ENCODE data around the gene RTF2. TPM values are rescaled to one million over a fixed set of nuclear protein-coding genes. Genes with fewer than 3 reads are reported as not detected.

RTF2 gene
- total RNA-seq, 1 experiment from 2014 or later = 99.1 TPM

GRCh38 chr20:56451056-56451765 lies 17.2 kb upstream of the RTF2 start:
- intact Hi-C loops (cut with micrococcal nuclease; ENCODE audit: unreplicated experiment) = no loop called here
- no peak for DNase-seq (ENCODE audit: low spot score)
- no peaks in the 10 kb centered on the region for H3K9me3 ChIP-seq (ENCODE audit: low read depth, low read length, poor library complexity, severe bottlenecking)
- H3K4me3 ChIP-seq (ENCODE audit: low read depth, low read length, poor library complexity, severe bottlenecking) = no peak overlapping the region
- ChIA-PET POLR2A (ENCODE audit: low non-redundant PET) (no interaction called here), CTCF (no interaction called here)
- no peaks in the 10 kb centered on the region for H3K36me3 ChIP-seq (ENCODE audit: insufficient read depth, low read length, poor library complexity, severe bottlenecking)
- H3K27me3 ChIP-seq (replicated peaks; ENCODE audit: insufficient read depth, low read depth, low read length, poor library complexity) = no peaks in the 10 kb centered on the region
- no peak overlapping the region for H3K27ac ChIP-seq (ENCODE audit: low read depth, low read length, poor library complexity, severe bottlenecking)
- TF ChIP-seq EZH2 (IDR thresholded peaks at IDR 0.05; ENCODE audit: borderline replicate concordance, low read depth, low read length, poor library complexity, severe bottlenecking) = no peak
- TF ChIP-seq, protein P1, sequence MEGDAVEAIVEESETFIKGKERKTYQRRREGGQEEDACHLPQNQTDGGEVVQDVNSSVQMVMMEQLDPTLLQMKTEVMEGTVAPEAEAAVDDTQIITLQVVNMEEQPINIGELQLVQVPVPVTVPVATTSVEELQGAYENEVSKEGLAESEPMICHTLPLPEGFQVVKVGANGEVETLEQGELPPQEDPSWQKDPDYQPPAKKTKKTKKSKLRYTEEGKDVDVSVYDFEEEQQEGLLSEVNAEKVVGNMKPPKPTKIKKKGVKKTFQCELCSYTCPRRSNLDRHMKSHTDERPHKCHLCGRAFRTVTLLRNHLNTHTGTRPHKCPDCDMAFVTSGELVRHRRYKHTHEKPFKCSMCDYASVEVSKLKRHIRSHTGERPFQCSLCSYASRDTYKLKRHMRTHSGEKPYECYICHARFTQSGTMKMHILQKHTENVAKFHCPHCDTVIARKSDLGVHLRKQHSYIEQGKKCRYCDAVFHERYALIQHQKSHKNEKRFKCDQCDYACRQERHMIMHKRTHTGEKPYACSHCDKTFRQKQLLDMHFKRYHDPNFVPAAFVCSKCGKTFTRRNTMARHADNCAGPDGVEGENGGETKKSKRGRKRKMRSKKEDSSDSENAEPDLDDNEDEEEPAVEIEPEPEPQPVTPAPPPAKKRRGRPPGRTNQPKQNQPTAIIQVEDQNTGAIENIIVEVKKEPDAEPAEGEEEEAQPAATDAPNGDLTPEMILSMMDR (conservative IDR thresholded peaks at IDR 0.05; ENCODE audit: low read depth, low read length) = no peak
- H3K4me1 ChIP-seq (ENCODE audit: insufficient read depth, low read length, poor library complexity, severe bottlenecking) = no peaks in the 10 kb centered on the region
- no TSS peak for BruUV-seq (replicated peaks)

DNA sequence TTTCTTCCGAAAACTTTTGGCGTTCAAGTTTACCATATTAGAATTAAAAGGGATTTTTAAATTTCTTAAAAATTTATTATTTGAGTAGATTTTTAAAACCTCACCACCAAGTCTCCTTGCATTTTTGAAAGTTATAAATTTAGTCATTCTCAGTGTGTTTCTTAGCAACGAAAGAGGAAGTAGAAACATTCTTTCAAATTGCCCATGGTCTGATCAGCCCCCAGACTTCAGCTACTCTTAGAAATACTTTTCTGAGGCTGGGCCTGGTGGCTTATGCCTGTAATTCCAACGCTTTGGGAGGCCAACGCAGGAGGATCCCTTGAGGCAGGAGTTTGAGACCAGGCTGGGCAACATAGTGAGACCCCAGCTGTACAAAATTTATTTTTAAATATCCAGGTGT lies 15.1 kb upstream of the RTF2 start:
- Histone ChIP-seq H3K27ac (ENCODE audit: low read depth, low read length, poor library complexity, severe bottlenecking) (no peak overlapping the region), H3K4me3 (ENCODE audit: low read depth, low read length, poor library complexity, severe bottlenecking) (no peak overlapping the region), H3K4me1 (ENCODE audit: insufficient read depth, low read length, poor library complexity, severe bottlenecking) (no peaks in the 10 kb centered on the region), H3K9me3 (ENCODE audit: low read depth, low read length, poor library complexity, severe bottlenecking) (no peaks in the 10 kb centered on the region), H3K27me3 (replicated peaks; ENCODE audit: insufficient read depth, low read depth, low read length, poor library complexity) (no peaks in the 10 kb centered on the region), H3K36me3 (ENCODE audit: insufficient read depth, low read length, poor library complexity, severe bottlenecking) (no peaks in the 10 kb centered on the region)
- intact Hi-C loops (cut with micrococcal nuclease; ENCODE audit: unreplicated experiment) = no loop called here
- BruUV-seq (replicated peaks) = no TSS peak
- DNase-seq (ENCODE audit: low spot score) = no peak
- ChIA-PET CTCF (no interaction called here), POLR2A (ENCODE audit: low non-redundant PET) (no interaction called here)
- TF ChIP-seq, protein P1 (conservative IDR thresholded peaks at IDR 0.05; ENCODE audit: low read depth, low read length) = no peak
- no peak for TF ChIP-seq EZH2 (IDR thresholded peaks at IDR 0.05; ENCODE audit: borderline replicate concordance, low read depth, low read length, poor library complexity, severe bottlenecking)

DNA sequence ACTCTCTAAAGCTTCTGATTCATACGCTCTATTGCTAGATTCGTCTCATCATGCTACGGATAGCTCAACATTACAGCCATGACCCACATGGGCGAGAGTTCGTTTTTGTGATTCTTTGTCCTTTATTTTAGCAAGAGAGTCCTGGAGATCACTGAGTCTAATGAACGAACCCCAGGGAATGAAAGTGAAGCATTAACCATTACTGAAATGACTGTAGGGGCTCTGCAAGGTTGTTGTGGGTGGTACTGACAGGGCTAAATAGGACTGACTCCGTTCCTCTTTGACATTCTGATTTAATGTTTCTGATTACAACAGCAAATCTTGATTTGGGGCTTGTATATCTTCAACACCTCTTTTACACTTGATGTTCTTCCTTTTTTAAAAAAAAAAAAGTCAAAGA lies 13.7 kb upstream of the RTF2 start:
- POLR2A ChIA-PET (ENCODE audit: low non-redundant PET) = no interaction called here

More for the DNA sequence above, 13.7 kb upstream of the RTF2 start:
- BruUV-seq (replicated peaks) = no TSS peak
- CTCF ChIA-PET = no interaction called here
- Histone ChIP-seq H3K9me3 (ENCODE audit: low read depth, low read length, poor library complexity, severe bottlenecking) (no peaks in the 10 kb centered on the region), H3K4me1 (ENCODE audit: insufficient read depth, low read length, poor library complexity, severe bottlenecking) (no peaks in the 10 kb centered on the region), H3K27me3 (replicated peaks; ENCODE audit: insufficient read depth, low read depth, low read length, poor library complexity) (no peaks in the 10 kb centered on the region), H3K27ac (ENCODE audit: low read depth, low read length, poor library complexity, severe bottlenecking) (no peak overlapping the region), H3K4me3 (ENCODE audit: low read depth, low read length, poor library complexity, severe bottlenecking) (no peak overlapping the region), H3K36me3 (ENCODE audit: insufficient read depth, low read length, poor library complexity, severe bottlenecking) (no peaks in the 10 kb centered on the region)
- no peak for DNase-seq (ENCODE audit: low spot score)
- intact Hi-C loops (cut with micrococcal nuclease; ENCODE audit: unreplicated experiment) = no loop called here
- TF ChIP-seq EZH2 (IDR thresholded peaks at IDR 0.05; ENCODE audit: borderline replicate concordance, low read depth, low read length, poor library complexity, severe bottlenecking) = no peak
- TF ChIP-seq, protein P1 (conservative IDR thresholded peaks at IDR 0.05; ENCODE audit: low read depth, low read length) = no peak
